ENCODE measurements around the gene PLEKHF1.

PLEKHF1 gene

GRCh38 chr19:29680447-29680846 is 15.2 kb downstream of the PLEKHF1 start:
- no peak for FAIRE-seq

DNA sequence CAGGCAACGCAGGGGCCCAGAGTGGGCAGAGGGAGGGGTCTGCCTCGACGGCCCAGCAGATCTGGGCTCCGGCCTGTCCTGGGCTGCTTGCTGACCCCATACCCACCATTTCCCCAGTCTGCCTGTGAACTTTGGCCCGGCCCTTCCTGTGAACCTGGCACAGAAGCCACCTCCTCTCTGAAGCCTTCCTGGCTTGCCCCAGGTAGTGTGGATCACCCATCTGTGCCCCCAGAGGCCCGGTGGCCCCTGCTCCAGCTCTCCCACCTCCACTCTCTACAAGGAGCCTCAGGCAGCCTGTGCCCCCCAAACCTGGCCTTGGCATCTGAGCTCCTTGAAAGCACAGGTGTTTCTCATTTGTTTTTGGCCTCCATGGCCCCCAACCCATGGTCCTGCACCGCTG is 15.7 kb downstream of the PLEKHF1 start:
- FAIRE-seq: no peak

- FAIRE-seq: no peak
Measured at GRCh38 chr19:29681422-29682235, 16.4 kb downstream of the PLEKHF1 start.

- FAIRE-seq: no peak
Measured at GRCh38 chr19:29682236-29682895, 17.1 kb downstream of the PLEKHF1 start.

DNA sequence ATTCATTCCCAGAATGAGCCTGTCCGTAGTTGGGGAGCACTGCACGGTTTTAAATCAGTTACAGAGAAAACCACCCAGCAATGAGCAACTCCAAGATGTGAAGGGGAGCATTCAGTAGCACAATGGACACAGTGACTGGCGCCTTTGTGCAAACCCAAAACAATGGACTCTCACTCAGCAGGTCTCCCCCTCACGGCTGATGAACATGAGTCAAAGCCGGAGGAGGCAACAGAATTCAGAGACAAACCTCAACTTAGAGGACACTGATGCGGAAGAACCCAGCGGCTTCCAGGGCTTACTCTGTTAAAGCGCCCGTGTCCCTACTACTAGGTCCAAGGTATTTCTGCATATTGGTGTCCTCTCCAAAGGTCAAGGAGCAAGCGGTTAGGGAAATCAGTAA is 17.7 kb downstream of the PLEKHF1 start:
- no peak for FAIRE-seq

DNA sequence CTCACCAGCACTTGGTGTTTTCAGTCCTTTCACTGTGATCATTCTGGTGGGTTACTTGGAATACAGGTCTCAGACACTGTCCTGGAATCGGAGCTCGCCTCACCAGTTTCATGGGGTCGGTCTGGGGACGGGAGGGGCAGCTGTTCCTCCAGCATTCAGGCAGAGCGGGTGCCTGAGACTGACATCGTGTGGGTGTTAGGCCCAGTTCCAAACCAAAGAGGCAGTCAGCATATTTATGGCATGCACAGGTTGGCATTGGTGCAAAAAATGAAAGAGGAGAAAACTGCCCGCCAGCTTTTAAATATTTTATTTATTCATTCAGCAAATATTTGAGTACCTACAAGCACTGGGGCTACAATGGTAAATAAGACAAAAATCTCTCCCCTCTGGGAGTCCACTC is 20.1 kb downstream of the PLEKHF1 start:
- no peak for FAIRE-seq

DNA sequence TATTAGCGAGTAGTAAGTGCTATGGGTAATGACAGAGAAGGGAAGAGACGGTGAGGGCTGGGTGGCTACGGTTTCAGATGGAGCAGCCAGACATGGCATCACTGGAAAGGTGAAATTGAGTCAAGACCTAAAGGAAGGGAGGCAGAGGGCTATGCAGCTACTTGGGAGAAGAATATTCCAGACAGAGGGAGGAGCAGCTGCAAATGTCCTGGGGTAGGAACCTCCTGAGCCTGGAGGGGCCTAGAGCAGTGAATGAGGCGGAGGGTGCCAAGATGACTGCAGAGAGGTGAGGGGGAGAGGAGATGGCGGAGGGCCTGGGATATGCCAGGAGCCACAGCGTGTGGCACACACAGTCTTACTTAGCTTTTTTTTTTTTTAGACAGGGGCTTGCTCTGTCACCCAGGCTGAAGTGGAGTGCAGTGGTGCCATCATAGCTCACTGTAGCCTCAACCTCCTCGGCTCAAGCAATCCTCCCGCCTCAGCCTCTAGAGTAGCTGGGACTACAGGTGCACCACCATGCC is 21.1 kb downstream of the PLEKHF1 start:
- FAIRE-seq: no peak

GRCh38 chr19:29687244-29687896 is 22.1 kb downstream of the PLEKHF1 start:
- FAIRE-seq: no peak

DNA sequence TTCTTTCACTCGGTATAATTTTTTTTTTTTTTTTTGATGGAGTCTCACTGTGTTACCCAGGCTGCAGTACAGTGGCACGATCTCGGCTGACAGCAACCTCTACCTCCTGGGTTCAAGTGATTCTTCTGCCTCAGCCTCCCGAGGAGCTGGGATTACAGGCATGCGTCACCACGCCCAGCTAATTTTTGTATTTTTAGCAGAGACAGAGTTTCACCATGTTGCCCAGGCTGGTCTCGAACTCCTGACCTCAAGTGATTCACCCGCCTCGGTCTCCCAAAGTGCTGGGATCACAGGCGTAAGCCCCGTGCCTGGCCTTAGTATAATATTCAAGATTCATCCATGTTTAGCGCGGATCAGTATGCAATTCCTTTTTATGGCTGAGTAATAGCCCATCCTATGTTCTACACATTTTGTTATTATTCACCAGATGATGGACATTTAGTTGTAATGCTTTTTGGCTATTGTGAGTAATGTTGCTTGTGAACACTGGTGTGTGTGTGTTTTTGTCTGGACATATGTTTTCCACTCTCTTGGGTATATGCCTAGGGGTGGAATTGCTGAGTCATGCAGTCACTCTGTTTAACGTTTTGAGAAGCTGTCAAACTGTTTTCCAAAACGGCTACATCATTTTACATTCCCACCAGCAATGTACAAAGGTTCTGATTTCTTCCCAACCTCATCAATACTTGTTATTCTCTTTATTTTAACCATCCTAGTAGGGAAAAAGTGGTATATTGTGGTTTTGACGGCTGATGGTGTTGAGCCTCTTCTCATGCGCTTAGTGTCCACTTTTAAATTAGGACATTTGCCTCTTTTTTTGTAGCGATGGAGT is 22.9 kb downstream of the PLEKHF1 start:
- FAIRE-seq: no peak

- FAIRE-seq: no peak
Measured at GRCh38 chr19:29690842-29691241, 25.6 kb downstream of the PLEKHF1 start.

DNA sequence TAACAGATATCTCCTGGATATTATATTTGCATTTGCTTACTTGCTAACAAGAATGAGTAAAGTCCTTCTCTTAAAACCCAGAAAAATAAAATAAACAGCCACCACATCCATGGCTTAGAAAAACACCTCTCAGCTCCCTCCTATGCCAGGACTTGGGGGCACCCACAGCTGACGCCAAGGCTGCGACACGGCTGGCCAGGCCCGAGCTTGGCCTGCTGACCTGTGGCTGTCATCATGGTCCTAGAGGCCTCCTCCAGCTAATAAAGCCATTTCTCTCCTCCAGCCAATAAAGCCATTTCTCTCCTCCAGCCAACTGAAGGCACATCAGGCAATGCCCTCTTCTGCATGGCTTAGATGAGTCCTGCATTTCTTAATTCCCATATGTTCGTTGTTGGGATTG is 28.9 kb downstream of the PLEKHF1 start:
- no peak for FAIRE-seq

DNA sequence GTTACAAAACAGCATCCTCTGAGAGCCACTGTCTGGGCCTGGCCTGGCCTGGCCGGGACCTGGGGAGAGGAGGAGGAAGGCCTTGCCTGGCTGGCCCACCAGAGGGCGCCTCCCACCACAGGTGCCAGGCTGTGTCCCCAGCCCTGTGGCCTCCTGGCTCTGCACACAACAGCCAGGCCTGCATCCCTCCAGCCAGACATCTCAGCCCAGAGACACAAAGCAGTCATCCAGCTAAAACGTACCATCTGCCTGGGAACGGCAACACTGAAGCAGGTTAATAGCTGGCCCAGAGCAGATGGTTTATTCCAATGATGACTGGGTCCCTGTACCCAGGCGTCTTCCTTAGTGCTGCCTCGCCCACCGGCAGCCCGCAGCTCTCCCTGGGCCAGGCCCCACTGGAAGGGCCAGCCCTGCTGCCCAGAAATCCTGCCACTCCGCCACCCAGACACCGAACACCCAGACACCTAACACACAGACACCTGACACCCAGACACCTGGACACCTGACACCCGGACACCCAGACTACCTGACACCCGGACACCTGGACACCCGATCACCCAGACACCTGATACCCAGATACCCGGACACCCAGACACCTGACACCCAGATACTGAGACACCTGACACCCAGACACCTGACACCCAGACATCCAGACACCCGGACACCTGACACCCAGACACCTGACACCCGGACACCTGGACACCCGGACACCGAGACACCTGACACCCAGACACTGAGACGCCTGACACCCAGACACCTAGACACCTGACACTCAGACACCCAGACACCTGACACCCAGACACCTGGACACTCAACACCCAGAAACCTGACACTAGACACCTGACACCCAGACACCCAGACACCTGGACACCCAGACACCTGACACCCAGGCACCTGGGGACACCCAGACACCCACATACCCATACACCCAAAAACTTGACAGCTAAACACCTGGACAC is 29.7 kb downstream of the PLEKHF1 start:
- FAIRE-seq: no peak

DNA sequence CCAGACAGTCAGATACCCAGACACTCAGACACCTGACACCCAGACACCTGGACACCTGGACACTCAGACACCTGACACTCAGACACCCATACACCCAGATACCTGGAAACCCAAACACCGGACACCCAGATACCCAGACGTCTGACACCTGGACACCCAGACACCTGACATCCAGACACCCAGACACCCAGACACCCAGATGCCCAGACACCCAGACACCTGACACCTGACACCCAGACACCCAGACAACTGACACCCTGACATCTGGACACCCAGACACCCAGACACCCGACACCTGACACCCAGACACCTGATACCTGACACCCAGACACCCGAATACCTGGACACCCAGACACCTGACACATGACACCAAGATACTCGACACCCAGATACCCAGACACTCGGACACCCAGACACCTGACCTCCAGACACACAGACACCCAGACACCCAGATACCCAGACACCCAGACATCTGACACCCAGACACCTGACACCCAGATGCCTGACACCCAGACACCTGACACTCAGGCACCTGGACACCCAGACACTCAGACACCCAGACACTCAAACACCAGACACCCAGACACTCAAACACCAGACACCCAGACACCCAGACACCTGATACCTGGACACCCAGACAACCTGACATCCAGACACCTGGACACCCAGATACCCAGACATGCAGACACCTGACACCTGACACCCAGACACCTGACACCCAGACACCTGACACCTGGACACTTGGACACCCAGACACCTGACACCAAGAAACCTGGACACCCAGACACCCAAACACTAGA is 30.7 kb downstream of the PLEKHF1 start:
- FAIRE-seq: no peak

GRCh38 chr19:29696565-29696846 is 31.2 kb downstream of the PLEKHF1 start:
- FAIRE-seq: no peak

DNA sequence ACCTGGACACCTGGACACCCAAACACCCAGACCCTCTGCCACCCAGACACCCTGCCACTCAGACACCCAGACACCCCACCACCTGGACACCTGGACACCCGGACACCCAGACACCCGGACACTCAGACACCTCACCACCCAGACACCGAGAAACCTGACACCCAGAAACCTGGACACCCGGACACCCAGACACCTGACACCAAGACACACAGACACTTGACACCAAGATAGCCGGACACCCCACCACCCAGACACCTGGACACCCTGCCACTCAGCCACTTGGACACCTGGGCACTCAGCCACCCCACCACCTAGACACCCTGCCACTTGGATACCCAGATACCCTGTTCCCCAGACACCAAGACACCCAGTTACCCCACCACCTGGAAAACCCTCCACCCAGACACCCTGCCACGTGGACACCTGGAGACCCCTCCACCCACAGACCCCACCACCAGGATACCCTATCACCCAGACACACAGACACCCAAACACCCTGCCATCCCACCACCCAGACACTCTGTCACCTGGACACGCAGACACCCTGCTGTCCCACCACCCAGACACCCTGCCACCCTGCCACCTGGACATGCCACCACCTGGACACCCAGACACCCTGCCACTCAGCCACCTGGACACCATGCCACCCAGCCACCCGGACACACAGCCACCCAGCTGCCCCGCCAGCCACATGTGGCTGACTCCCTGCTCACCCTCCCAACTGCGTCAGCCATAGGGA is 32.4 kb downstream of the PLEKHF1 start:
- no peak for FAIRE-seq

- no peak for FAIRE-seq
Measured at GRCh38 chr19:29699861-29700260, 34.6 kb downstream of the PLEKHF1 start.

- no peak for FAIRE-seq
Measured at GRCh38 chr19:29700498-29700897, 35.2 kb downstream of the PLEKHF1 start.

DNA sequence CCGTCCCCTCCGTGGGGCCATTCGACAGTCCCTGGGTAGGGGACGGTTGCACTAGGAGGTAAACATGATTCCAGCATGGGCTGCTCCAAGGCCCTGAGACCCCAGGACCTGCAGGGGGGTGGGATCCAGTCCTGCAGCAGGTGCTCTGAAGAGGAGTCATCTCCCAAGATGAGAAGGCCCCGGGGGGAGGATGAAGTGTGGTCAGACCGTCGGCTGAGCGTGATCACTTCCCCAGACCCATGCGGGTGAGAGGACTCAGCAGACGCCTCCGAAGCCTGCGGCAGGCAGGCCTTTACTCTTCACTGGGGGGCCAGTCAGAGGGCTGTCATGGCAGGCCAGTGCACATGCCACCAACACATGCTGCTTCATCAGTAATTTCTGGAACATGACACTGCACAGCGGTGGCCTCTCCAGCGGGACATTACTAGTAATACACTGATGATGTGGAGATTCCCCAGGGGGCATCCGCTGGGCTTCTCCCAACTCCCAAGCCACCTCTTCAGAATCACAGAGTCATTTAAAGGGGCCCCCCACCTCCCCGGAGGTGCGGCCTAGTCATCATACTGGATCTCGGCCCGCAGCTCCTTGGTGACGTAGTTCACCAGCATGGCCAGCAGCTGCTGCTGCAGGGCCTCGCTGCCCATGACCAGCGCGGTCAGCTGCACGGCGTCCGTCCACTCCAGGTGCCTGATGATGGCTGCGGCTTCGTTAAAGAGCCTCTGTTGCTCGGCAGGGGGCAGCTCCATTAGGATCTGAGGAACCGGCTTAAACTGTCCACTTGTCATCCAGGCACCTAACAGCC is 37.1 kb downstream of the PLEKHF1 start:
- FAIRE-seq: no peak

- FAIRE-seq: no peak
Measured at GRCh38 chr19:29702963-29703320, 37.7 kb downstream of the PLEKHF1 start.

Measured in A204.1 (cell line).